Measurements from ENCODE around the gene GNA15.
A peak's percentile ranks its signal among the peaks of the same experiment; 100 is the strongest.
"Not testable (repeated sequence)": the region's sequence is repeated elsewhere in the genome, so short reads cannot be mapped to it uniquely, and the experiment has no call there.

Gene GNA15

DNA sequence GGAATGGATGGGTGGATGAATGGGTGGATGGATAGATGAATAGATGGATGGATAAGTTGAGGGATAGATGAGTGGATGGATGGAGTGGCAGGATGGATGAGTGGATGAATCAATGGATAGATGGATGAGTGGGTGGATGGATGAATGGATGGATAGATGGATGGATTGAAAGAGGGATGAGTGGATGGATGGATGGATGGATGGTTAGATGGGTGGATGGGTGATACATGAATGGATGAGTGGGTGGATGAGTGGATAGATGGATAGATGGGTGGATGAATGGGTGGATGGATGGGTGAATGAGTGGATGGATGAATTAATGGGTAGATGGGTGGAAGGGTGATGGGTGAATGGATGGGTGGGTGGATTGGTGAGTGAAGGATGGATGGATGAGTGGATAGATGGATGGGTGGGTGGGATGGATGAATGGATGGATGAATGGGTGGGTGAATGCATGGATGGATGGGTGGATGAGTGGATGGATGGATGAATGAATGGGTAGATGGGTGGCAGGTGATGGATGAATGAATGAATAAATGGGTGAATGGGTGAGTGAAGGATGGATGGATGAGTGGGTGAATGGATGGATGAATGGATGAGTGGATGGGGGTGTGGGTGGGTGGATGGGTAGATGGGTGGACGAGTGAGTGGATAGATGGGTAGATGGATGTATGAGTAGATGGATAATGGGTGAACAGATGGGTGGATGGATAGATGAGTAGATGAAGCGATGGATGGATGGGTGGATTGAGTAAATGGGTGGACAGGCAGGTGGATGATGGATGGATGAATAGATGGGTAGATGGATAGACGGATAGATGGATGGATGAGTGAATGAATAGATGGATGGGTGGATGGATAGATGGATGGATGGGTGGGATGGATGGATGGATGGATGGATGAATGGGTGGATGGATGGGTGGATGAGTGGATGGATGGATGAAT is 17.7 kb downstream of the GNA15 start:
- FAIRE-seq = no peak
- TF ChIP-seq POLR2A (IDR thresholded peaks at IDR 0.05; ENCODE audit: low read depth, low read length) (no peak), PAX5 (IDR thresholded peaks at IDR 0.05; ENCODE audit: insufficient read depth, low read length, severe bottlenecking) (no peak), TAF1 (IDR thresholded peaks at IDR 0.05; ENCODE audit: low read depth, low read length) (no peak), POU2F2 (IDR thresholded peaks at IDR 0.05; ENCODE audit: low read depth, low read length) (no peak), SPI1 (IDR thresholded peaks at IDR 0.05; ENCODE audit: low read depth, low read length) (no peak), POLR2AphosphoS5 (IDR thresholded peaks at IDR 0.05; ENCODE audit: low read depth, low read length) (no peak)
- DNase-seq (ENCODE audit: insufficient read length, low spot score) = no peak

DNA sequence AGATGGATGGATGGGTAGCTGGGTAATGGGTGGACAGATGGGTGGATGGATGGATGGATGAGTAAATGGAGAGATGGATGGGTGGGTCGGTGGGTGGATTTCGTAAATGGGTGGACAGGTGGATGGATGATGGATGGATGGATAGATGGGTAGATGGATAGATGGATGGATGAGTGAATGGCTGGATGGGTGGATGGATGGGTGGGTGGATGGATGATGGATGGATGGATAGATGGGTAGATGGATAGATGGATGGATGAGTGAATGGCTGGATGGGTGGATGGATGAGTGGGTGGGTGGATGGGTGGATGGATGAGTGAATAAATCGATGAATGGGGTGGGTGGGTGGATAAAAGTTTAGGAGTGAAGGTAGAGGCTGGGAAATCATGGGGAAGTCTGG is 18.6 kb downstream of the GNA15 start:
- not testable (repeated sequence) for DNase-seq (ENCODE audit: insufficient read length, low spot score)
- peak; percentile 90 for FAIRE-seq

DNA sequence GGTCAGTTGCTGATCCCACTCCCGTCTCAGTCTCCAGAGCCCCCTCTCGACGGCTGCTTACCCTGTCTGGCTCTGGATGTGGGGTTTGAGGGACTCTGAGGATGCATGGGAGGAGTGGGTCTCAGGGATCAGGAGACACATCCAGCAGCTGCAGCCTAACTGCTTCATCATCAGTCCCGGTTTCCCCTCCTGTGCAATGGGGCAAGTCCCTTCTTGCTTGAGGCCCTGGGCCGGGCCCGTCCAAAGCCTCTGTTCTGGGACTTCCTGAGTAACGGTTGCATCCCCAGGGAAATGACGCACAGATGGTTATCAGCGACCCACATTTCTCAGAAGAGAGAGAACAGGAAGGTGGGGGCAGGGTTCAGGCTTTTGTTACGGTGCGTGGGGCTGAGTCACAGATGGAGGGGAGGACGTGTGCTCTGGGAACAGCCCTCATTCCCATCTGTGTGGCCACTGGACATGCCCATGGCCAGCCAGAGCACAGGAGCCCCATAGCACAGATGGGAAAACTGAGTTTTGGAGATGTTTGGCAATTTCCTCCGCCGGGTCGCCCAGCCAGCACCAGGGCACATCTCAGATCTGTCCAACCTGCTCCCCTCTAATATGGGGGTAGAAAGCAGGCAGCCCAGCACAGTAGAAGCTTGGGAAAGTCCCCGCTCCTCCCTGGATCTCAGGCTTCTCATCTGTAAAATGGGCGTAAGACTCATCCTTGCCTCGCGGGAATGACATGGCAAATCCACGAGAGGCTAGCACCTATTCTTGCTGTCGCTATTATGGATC is 19.3 kb downstream of the GNA15 start:
- TF ChIP-seq POU2F2 (IDR thresholded peaks at IDR 0.05; ENCODE audit: low read depth, low read length) = peak; percentile 52; the same call in 1 of the 2 replicates
- peak; percentile 43; the same call in 1 of the 2 replicates for TF ChIP-seq SPI1 (IDR thresholded peaks at IDR 0.05; ENCODE audit: low read depth, low read length)
- TF ChIP-seq TAF1 (IDR thresholded peaks at IDR 0.05; ENCODE audit: low read depth, low read length) = peak; percentile 56
- no peak for TF ChIP-seq PAX5 (IDR thresholded peaks at IDR 0.05; ENCODE audit: insufficient read depth, low read length, severe bottlenecking)
- TF ChIP-seq POLR2AphosphoS5 (IDR thresholded peaks at IDR 0.05; ENCODE audit: low read depth, low read length) = peak; percentile 60; the same call in 1 of the 2 replicates
- TF ChIP-seq POLR2A (IDR thresholded peaks at IDR 0.05; ENCODE audit: low read depth, low read length) = peak; percentile 73
- FAIRE-seq (no peak), DNase-seq (ENCODE audit: insufficient read length, low spot score) (peak; percentile 71)

DNA sequence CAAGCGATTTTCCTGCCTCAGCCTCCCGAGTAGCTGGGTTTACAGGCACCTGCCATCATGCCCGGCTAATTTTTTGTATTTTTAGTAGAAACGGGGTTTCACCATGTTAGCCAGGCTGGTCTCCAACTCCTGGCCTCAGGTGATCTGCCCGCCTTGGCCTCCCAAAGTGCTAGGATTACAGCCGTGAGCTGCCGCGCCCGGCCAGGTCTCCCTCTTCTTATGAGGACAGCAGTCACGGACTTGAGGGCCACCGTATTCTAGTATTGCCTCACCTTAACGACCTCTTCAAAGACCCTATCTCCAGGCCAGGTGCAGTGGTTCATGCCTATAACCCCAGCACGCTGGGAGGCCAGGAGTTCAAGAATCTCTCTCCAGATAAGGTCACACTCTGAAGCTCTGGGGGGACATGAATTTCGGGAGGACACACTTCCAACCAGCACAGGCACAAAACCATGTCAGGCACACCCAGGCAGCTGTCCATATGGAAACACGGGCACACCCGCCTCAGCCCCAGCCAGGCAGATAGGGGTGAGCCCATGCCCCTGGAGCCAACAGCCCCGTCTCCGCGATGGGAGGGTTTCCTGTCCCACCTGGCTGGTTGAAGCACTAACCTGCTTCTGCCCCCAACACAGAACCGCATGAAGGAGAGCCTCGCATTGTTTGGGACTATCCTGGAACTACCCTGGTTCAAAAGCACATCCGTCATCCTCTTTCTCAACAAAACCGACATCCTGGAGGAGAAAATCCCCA is 21.4 kb downstream of the GNA15 start:
- TF ChIP-seq POU2F2 (IDR thresholded peaks at IDR 0.05; ENCODE audit: low read depth, low read length) (no peak), POLR2A (IDR thresholded peaks at IDR 0.05; ENCODE audit: low read depth, low read length) (no peak), PAX5 (IDR thresholded peaks at IDR 0.05; ENCODE audit: insufficient read depth, low read length, severe bottlenecking) (no peak), POLR2AphosphoS5 (IDR thresholded peaks at IDR 0.05; ENCODE audit: low read depth, low read length) (no peak), SPI1 (IDR thresholded peaks at IDR 0.05; ENCODE audit: low read depth, low read length) (no peak), TAF1 (IDR thresholded peaks at IDR 0.05; ENCODE audit: low read depth, low read length) (no peak)
- DNase-seq (ENCODE audit: insufficient read length, low spot score) (no peak), FAIRE-seq (no peak)

DNA sequence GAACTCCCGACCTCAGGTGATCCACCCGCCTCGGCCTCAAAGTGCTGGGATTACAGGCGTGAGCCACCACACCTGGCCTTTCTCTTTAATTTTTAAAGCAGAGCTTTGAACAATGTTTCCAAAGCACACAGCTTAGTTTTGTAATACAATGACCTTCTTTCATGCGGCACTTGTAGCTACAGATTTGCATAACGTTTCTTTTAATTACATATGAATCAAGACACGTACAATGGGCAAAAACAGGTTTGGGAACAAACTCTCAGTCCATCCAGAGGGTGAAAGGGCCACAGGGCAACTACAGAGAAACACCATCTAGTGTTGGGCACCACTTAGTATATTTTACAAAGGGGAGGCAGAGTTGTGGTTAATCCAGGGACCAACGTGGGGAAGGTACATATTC is 23.7 kb downstream of the GNA15 start:
- DNase-seq (ENCODE audit: insufficient read length, low spot score) (no peak), FAIRE-seq (no peak)
- TF ChIP-seq TAF1 (IDR thresholded peaks at IDR 0.05; ENCODE audit: low read depth, low read length) (no peak), SPI1 (IDR thresholded peaks at IDR 0.05; ENCODE audit: low read depth, low read length) (no peak), POLR2A (IDR thresholded peaks at IDR 0.05; ENCODE audit: low read depth, low read length) (no peak)

DNA sequence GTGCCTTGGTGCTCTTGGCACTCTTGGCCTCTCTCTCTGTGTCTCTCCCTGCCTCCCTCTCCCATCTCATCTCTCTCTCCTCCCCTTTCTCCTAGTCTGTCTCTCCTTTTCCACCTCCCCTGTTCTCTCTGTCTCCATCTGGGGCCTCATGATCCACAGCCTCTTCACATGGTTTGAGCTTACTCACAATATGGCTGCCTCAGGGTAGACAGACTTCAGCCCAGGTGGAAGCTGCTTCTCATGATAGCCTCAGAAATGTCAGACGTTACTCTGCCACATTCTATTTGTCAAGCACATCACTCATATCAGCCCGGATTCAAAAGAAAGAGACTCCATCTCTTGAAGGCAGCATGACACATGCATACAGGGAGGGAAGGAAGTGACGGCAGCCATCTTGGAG is 24.4 kb downstream of the GNA15 start:
- no peak for FAIRE-seq
- no peak for DNase-seq (ENCODE audit: insufficient read length, low spot score)
- no peak for TF ChIP-seq PAX5 (IDR thresholded peaks at IDR 0.05; ENCODE audit: insufficient read depth, low read length, severe bottlenecking)
- no peak for TF ChIP-seq TAF1 (IDR thresholded peaks at IDR 0.05; ENCODE audit: low read depth, low read length)
- TF ChIP-seq POLR2AphosphoS5 (IDR thresholded peaks at IDR 0.05; ENCODE audit: low read depth, low read length) = no peak
- TF ChIP-seq POU2F2 (IDR thresholded peaks at IDR 0.05; ENCODE audit: low read depth, low read length) = no peak
- no peak for TF ChIP-seq SPI1 (IDR thresholded peaks at IDR 0.05; ENCODE audit: low read depth, low read length)
- no peak for TF ChIP-seq POLR2A (IDR thresholded peaks at IDR 0.05; ENCODE audit: low read depth, low read length)

DNA sequence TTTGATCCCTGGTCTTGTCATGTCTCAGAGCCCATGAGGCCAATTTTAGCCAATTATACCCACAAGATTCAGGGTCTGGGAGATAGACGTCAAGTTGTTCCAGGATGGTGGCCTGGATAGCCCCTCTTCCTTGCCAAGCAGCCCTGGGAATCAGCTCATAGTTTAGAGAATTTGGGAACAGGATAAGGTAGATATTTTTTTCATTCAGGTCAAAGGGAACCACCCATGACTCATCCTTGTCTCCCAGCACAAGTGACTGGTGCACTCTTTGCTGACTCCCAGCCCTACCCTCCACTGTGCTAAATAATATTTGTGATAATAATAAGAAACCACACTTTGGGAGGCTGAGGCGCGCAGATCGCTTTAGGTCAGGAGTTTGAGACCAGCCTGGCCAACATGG is 25.6 kb downstream of the GNA15 start:
- FAIRE-seq = no peak
- no peak for TF ChIP-seq PAX5 (IDR thresholded peaks at IDR 0.05; ENCODE audit: insufficient read depth, low read length, severe bottlenecking)
- TF ChIP-seq SPI1 (IDR thresholded peaks at IDR 0.05; ENCODE audit: low read depth, low read length) = no peak
- no peak for TF ChIP-seq POLR2AphosphoS5 (IDR thresholded peaks at IDR 0.05; ENCODE audit: low read depth, low read length)
- no peak for TF ChIP-seq TAF1 (IDR thresholded peaks at IDR 0.05; ENCODE audit: low read depth, low read length)
- no peak for TF ChIP-seq POU2F2 (IDR thresholded peaks at IDR 0.05; ENCODE audit: low read depth, low read length)

DNA sequence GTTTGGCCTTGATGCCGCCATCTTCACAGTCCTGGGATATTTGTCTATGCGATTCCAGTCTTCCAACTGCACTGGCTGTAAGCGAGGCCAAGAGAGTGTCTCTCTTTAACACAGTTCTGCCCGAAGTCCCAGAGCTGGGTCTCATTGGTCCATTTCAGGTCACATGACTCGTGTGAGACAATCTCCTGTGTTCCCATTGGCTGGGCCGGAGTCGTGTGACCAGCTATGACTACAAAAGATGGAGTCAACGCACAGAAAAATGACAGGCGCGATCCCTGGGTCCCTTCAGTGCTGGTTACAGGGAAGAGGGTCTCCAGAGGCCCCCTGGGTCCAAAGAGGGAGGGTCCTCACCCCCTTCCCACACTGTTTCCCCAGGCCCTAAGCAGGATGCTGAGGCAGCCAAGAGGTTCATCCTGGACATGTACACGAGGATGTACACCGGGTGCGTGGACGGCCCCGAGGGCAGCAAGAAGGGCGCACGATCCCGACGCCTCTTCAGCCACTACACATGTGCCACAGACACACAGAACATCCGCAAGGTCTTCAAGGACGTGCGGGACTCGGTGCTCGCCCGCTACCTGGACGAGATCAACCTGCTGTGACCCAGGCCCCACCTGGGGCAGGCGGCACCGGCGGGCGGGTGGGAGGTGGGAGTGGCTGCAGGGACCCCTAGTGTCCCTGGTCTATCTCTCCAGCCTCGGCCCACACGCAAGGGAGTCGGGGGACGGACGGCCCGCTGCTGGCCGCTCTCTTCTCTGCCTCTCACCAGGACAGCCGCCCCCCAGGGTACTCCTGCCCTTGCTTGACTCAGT is 26.8 kb downstream of the GNA15 start:
- no peak for FAIRE-seq
- no peak for TF ChIP-seq TAF1 (IDR thresholded peaks at IDR 0.05; ENCODE audit: low read depth, low read length)
- no peak for TF ChIP-seq PAX5 (IDR thresholded peaks at IDR 0.05; ENCODE audit: insufficient read depth, low read length, severe bottlenecking)
- TF ChIP-seq SPI1 (IDR thresholded peaks at IDR 0.05; ENCODE audit: low read depth, low read length) = no peak
- TF ChIP-seq POLR2AphosphoS5 (IDR thresholded peaks at IDR 0.05; ENCODE audit: low read depth, low read length) = no peak
- no peak for TF ChIP-seq POLR2A (IDR thresholded peaks at IDR 0.05; ENCODE audit: low read depth, low read length)
- no peak for DNase-seq (ENCODE audit: insufficient read length, low spot score)

More for the DNA sequence above, 25.6 kb downstream of the GNA15 start:
- no peak for DNase-seq (ENCODE audit: insufficient read length, low spot score)
